MCF 10A (cell line): Measurements from ENCODE around the gene WT1. TPM values are rescaled to one million over a fixed set of nuclear protein-coding genes. Genes with fewer than 3 reads are reported as not detected.

ENCODE experiments used
- BruUV-seq: library from RNA; stranded (reverse); fragments of 400-500 nt; replicated peaks from 2 replicates; lab custom pipeline; 2021; lab: Mats Ljungman, UMichigan
- CTCF ChIA-PET: fragments of 300-600 bp; sonication (Branson Sonifier 250); formaldehyde crosslinking; extraction: SDS; loops from one replicate; lab custom pipeline; 2021; ENCODE audit warnings: antibody characterized with exemption, inconsistent platforms; lab: Yijun Ruan, JAX
- POLR2A ChIA-PET: fragments of 300-600, 350-650 bp; sonication (Branson Sonifier 250); formaldehyde crosslinking; extraction: SDS; loops from one replicate; lab custom pipeline; 2020; ENCODE audit warnings: antibody characterized with exemption, inconsistent platforms; lab: Yijun Ruan, JAX
- DNase-seq: peaks from one replicate; pipeline ENCODE4 v3.0.0-alpha.2; 2018; ENCODE audit not compliant: unreplicated experiment
- H3K27ac Mint-ChIP-seq: one replicate; pipeline ENCODE4 v1.8.0; 2022; ENCODE audit warnings: mild to moderate bottlenecking, low read depth, mixed read lengths; ENCODE audit not compliant: unreplicated experiment
- H3K27me3 Mint-ChIP-seq: one replicate; pipeline ENCODE4 v1.8.0; 2022; ENCODE audit warnings: mixed read lengths; ENCODE audit not compliant: insufficient read depth, unreplicated experiment
- H3K36me3 Mint-ChIP-seq: one replicate; pipeline ENCODE4 v1.8.0; 2022; ENCODE audit warnings: mild to moderate bottlenecking, moderate library complexity, mixed read lengths; ENCODE audit not compliant: insufficient read depth, unreplicated experiment
- H3K4me1 Mint-ChIP-seq: one replicate; pipeline ENCODE4 v1.8.0; 2022; ENCODE audit warnings: mixed read lengths; ENCODE audit not compliant: insufficient read depth, unreplicated experiment
- H3K4me3 Mint-ChIP-seq: one replicate; pipeline ENCODE4 v1.8.0; 2022; ENCODE audit warnings: mild to moderate bottlenecking, moderate library complexity, mixed read lengths; ENCODE audit not compliant: unreplicated experiment
- H3K9me3 Mint-ChIP-seq: one replicate; pipeline ENCODE4 v1.8.0; 2022; ENCODE audit warnings: mixed read lengths; ENCODE audit not compliant: unreplicated experiment
- intact Hi-C: fragments of 100-400 bp; cut with micrococcal nuclease; formaldehyde crosslinking; loops from 2 replicates; pipeline ENCODE4 v1.14.1; 2022
- total RNA-seq: library from RNA; stranded (reverse); gene quantifications from 2 replicates; pipeline ENCODE4 v1.2.3, GENCODE V29; 2022
- TF ChIP-seq, protein P1 (sequence below): fragments of 200-600 bp; IDR thresholded peaks from one replicate; pipeline ENCODE4 v1.8.0; 2022; ENCODE audit warnings: antibody characterized with exemption, mild to moderate bottlenecking; ENCODE audit not compliant: unreplicated experiment

WT1 gene
- total RNA-seq, 1 experiment from 2014 or later = 0.61 TPM

DNA sequence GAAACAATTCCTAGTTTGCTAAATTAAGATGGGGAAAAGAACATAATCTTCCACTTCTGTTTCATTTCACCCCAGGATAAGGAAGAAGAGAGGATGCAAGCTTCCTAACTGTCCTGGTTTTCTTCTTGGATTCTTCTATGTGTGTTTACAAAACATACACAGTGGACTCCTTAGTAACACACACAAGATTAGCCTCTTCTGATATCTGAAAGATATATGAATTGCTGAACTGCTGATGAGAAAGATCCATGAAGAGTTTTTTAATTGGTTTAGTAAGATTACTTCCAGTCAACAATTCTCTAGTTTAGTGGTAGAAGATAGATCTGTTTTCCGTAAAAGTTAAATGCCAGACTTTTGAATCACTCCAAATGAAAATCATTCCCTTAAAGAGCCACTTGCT is 86.8 kb downstream of the WT1 start:
- H3K4me1 Mint-ChIP-seq = no peaks in the 10 kb centered on the region
- ChIA-PET POLR2A (no interaction called here), CTCF (interaction anchor here (1.0 to 2.2 kb wide), 3 partner anchors 25 to 86 kb away, joined by 3 to 9 read pairs (median 4); no protein-coding TSS in a partner anchor)
- H3K9me3 Mint-ChIP-seq = no peaks in the 10 kb centered on the region
- TF ChIP-seq, protein P1, sequence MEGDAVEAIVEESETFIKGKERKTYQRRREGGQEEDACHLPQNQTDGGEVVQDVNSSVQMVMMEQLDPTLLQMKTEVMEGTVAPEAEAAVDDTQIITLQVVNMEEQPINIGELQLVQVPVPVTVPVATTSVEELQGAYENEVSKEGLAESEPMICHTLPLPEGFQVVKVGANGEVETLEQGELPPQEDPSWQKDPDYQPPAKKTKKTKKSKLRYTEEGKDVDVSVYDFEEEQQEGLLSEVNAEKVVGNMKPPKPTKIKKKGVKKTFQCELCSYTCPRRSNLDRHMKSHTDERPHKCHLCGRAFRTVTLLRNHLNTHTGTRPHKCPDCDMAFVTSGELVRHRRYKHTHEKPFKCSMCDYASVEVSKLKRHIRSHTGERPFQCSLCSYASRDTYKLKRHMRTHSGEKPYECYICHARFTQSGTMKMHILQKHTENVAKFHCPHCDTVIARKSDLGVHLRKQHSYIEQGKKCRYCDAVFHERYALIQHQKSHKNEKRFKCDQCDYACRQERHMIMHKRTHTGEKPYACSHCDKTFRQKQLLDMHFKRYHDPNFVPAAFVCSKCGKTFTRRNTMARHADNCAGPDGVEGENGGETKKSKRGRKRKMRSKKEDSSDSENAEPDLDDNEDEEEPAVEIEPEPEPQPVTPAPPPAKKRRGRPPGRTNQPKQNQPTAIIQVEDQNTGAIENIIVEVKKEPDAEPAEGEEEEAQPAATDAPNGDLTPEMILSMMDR = no peak
- H3K4me3 Mint-ChIP-seq = no peak overlapping the region
- H3K27ac Mint-ChIP-seq = no peak overlapping the region
- H3K27me3 Mint-ChIP-seq = peaks cover 46% of the 10 kb centered on the region
- H3K36me3 Mint-ChIP-seq = no peaks in the 10 kb centered on the region
- BruUV-seq = no TSS peak
- intact Hi-C loops = no loop called here
- no peak for DNase-seq

DNA sequence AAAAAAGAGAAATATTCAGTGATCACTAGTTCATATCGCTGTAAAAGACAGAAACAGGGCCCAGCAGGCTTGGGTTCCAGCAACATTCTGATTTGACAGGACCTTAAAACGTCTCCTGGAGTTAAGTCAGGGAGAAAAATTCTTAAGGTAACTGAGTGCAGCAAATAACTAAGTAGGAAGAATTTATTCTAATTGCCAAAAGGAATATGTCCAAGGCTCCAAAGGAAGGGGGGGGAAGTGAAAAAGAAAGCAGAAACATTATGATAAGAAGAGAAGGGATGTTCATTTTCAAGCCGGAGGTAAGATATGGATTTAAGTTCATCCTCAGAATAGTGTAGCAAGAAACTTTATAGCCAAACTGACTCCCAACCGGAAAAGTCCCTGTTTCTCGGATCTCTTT is 90.4 kb downstream of the WT1 start:
- H3K27ac Mint-ChIP-seq = no peak overlapping the region
- H3K4me1 Mint-ChIP-seq = no peaks in the 10 kb centered on the region
- peaks cover 35% of the 10 kb centered on the region for H3K27me3 Mint-ChIP-seq
- H3K9me3 Mint-ChIP-seq = no peaks in the 10 kb centered on the region
- H3K36me3 Mint-ChIP-seq = no peaks in the 10 kb centered on the region
- DNase-seq = no peak
- POLR2A ChIA-PET = no interaction called here
- BruUV-seq = no TSS peak
- H3K4me3 Mint-ChIP-seq = no peak overlapping the region
- intact Hi-C loops = no loop called here
- TF ChIP-seq, protein P1 = no peak
- CTCF ChIA-PET = no interaction called here

DNA sequence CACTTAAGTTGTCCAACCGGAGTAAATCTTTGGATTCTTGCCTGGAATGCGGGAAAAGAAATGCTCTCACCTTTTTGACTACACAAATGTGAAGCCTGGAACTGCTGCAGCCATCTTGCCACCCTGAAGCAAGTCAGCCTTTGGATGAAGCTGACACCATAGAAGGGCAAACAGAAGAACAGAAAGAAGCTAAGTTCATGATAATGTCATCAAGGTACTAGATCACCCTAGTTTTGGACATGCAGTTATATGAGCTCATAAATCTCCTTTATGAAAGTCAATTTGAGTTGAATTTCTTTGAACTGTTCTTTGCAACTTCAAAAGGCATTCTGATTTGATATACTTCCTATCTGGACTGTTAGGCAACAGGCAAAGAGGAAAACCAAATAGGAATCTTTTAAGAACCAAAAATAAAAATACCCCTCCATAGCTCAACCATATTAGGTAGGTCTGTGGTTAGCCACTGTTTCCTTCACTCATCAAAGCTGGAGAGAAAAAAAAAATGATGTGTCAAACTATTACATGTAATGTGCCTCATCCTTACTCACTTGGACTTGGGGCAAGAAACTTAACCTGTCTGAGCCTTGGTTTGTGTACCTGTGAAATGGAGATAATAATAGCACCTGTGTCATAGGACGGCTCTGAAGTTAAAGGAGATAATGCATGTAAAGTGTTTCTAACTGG is 91.9 kb downstream of the WT1 start:
- no TSS peak for BruUV-seq
- Mint-ChIP-seq H3K9me3 (no peaks in the 10 kb centered on the region), H3K27me3 (peaks cover 32% of the 10 kb centered on the region), H3K4me1 (no peaks in the 10 kb centered on the region), H3K27ac (no peak overlapping the region), H3K36me3 (no peaks in the 10 kb centered on the region), H3K4me3 (no peak overlapping the region)
- POLR2A ChIA-PET = no interaction called here
- DNase-seq = no peak
- TF ChIP-seq, protein P1 = no peak
- intact Hi-C loops = no loop called here
- CTCF ChIA-PET = interaction anchor here (1.0 kb wide), 1 partner anchor 21 kb away, joined by 4 read pairs; no protein-coding TSS in a partner anchor

DNA sequence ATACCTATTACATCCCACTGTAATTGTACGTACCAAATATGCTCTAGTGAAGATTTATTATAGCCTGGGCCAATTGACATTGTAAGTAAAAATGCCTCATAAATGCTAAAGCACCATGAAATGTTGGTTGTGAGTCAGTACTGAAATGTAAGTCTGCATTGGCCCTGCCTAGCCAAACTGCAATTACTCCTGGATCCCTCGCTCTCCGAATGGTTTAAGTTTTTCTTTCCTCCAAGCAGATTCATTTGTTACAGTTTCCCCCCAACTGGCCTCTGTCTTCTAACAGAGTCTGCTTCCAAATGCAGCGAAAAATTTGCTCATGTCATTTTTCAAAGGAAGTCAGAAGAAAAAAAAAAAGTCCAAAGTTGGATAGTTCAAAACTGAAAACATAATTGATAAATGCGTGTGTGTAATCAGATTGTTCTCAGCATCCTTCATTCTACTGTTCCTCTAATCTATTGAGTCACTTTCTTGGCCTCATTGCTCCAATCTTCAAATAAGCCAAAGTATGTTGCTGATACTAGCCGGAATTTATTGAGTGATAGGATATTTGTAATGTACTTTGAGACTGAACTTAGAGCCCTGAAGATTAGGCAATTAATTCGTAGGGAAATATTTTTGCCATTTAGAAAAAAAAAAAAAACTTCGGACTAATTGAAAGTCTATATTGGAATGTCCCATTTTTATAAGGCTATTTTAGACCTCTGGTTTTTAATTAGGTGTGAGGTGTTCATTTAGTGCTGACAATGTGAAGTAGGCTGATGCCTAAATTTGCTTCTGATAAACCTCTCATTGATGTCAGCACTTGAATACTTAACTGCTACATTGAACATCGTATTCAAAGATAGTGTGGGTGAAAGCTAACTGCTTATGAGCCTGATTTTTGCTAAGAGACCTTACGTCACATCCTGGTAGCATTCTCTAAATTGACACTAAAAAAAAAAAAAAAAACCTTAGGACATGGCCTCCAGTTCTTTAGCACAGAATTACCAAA is 93.4 kb downstream of the WT1 start:
- no TSS peak for BruUV-seq
- intact Hi-C loops = no loop called here

More for the DNA sequence above, 93.4 kb downstream of the WT1 start:
- no peak overlapping the region for H3K27ac Mint-ChIP-seq
- TF ChIP-seq, protein P1 = no peak
- no peaks in the 10 kb centered on the region for H3K36me3 Mint-ChIP-seq
- H3K9me3 Mint-ChIP-seq = no peaks in the 10 kb centered on the region
- H3K4me3 Mint-ChIP-seq = no peak overlapping the region
- CTCF ChIA-PET = interaction anchor here (0.6 to 0.8 kb wide), 2 partner anchors 18 to 24 kb away, joined by 3 to 4 read pairs; no protein-coding TSS in a partner anchor
- peaks cover 26% of the 10 kb centered on the region for H3K27me3 Mint-ChIP-seq
- no peak for DNase-seq
- no peaks in the 10 kb centered on the region for H3K4me1 Mint-ChIP-seq
- POLR2A ChIA-PET = no interaction called here
